ENCODE data around the gene CREB3.
A peak's percentile ranks its signal among the peaks of the same experiment; 100 is the strongest.

- TF ChIP-seq CTCF (IDR thresholded peaks at IDR 0.05), result no peak
- TF ChIP-seq POLR2A (IDR thresholded peaks at IDR 0.05), result peak in 1 of 2 donors; percentile 39
Observed at GRCh38 chr9:35748858-35749514, 16.5 kb downstream of the CREB3 start, which contains the start of the genes GBA2 and RGP1.

Measured in vagina (tissue), 2 donors.